A549 (cell line): ENCODE measurements around the gene TMEM95.

Experiments
- EP300 ChIP-seq, 2 experiments: fragments of >200 bp; sonication (Bioruptor Twin); formaldehyde crosslinking; IDR thresholded peaks; 2 replicates in 1 of 2; 3 replicates in 1 of 2; pipeline ENCODE4 v1.6.1; 2016 to 2017
- JUNB ChIP-seq: fragments of >200 bp; sonication (Bioruptor Twin); formaldehyde crosslinking; IDR thresholded peaks from 2 replicates; pipeline ENCODE4 v1.6.1; 2016
- MAFK ChIP-seq: fragments of 450-650 bp; IDR thresholded peaks from 2 replicates; pipeline ENCODE4 v1.6.1; 2014; ENCODE audit not compliant: partially characterized antibody
- MAZ ChIP-seq: fragments of 150-350 bp; IDR thresholded peaks from 2 replicates; pipeline ENCODE4 v1.6.1; 2014; ENCODE audit warnings: antibody characterized with exemption, low read depth, low read length, borderline replicate concordance
- PHF8 ChIP-seq: fragments of 200-600 bp; sonication (generic); IDR thresholded peaks from 2 replicates; pipeline ENCODE4 v1.6.1; 2016; ENCODE audit warnings: low read depth, mild to moderate bottlenecking, antibody characterized with exemption, moderate library complexity, borderline replicate concordance
- POLR2A ChIP-seq: IDR thresholded peaks from 2 replicates; pipeline ENCODE4 v1.6.1; 2012; ENCODE audit warnings: mild to moderate bottlenecking, low read length
- RAD21 ChIP-seq, 2 experiments: fragments of >200 bp in 1 of 2; sonication (Bioruptor Twin) in 1 of 2; formaldehyde crosslinking in 1 of 2; IDR thresholded peaks in 1 of 2; conservative IDR thresholded peaks in 1 of 2; 2 replicates in 1 of 2; 3 replicates in 1 of 2; pipeline ENCODE4 v1.6.1; 2012 to 2018; ENCODE audit warnings: inconsistent platforms in 1 of 2
- RCOR1 ChIP-seq: fragments of 150-350 bp; IDR thresholded peaks from 2 replicates; pipeline ENCODE4 v1.6.1; 2014; ENCODE audit warnings: antibody characterized with exemption, low read length, low read depth
- RNF2 ChIP-seq: fragments of 200-600 bp; sonication (generic); IDR thresholded peaks from 2 replicates; pipeline ENCODE4 v1.6.1; 2016; ENCODE audit warnings: low read depth, mild to moderate bottlenecking, antibody characterized with exemption, moderate library complexity, borderline replicate concordance
- SREBF2 ChIP-seq: fragments of 450-650 bp; IDR thresholded peaks from 2 replicates; pipeline ENCODE4 v1.6.1; 2014; ENCODE audit warnings: mild to moderate bottlenecking, moderate library complexity
- TP53 ChIP-seq: fragments of 250-450 bp; sonication (Bioruptor Pico); IDR thresholded peaks from 2 replicates; pipeline ENCODE4 v1.5.0; 2021; ENCODE audit warnings: mild to moderate bottlenecking, moderate library complexity
- TF ChIP-seq, protein P1 (sequence below): fragments of >200 bp; sonication (Bioruptor Twin); formaldehyde crosslinking; IDR thresholded peaks from 3 replicates; pipeline ENCODE4 v1.5.1; 2016
- TF ChIP-seq, protein P2 (sequence below): fragments of 150-350 bp; IDR thresholded peaks from 2 replicates; pipeline ENCODE4 v1.6.1; 2014; ENCODE audit warnings: low read depth, mild to moderate bottlenecking, low read length
- TF ChIP-seq, protein P3 (sequence below): fragments of 200-600 bp; sonication (generic); IDR thresholded peaks from 2 replicates; pipeline ENCODE4 v1.6.1; 2016; ENCODE audit warnings: antibody characterized with exemption, mild to moderate bottlenecking, moderate library complexity

DNA sequence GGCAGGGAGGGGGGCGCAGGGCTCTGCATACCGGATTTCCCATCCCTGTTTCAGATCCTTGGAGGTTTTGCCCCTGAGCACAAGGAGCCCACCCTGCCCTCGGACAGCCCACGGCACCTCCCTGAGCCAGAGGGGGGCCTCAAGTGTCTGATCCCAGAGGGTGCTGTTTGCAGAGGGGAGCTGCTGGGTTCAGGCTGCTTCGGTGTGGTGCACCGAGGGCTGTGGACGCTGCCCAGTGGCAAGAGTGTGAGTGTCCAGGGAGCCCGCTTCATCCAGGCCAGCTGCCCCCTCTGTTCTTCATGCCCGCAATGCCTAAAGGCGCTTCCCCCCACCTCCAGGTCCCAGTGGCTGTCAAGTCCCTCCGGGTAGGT lies 28.4 kb downstream of the TMEM95 start:
- TF ChIP-seq, protein P1, sequence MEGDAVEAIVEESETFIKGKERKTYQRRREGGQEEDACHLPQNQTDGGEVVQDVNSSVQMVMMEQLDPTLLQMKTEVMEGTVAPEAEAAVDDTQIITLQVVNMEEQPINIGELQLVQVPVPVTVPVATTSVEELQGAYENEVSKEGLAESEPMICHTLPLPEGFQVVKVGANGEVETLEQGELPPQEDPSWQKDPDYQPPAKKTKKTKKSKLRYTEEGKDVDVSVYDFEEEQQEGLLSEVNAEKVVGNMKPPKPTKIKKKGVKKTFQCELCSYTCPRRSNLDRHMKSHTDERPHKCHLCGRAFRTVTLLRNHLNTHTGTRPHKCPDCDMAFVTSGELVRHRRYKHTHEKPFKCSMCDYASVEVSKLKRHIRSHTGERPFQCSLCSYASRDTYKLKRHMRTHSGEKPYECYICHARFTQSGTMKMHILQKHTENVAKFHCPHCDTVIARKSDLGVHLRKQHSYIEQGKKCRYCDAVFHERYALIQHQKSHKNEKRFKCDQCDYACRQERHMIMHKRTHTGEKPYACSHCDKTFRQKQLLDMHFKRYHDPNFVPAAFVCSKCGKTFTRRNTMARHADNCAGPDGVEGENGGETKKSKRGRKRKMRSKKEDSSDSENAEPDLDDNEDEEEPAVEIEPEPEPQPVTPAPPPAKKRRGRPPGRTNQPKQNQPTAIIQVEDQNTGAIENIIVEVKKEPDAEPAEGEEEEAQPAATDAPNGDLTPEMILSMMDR = no peak
- TF ChIP-seq JUNB = no peak
- TF ChIP-seq, protein P2, sequence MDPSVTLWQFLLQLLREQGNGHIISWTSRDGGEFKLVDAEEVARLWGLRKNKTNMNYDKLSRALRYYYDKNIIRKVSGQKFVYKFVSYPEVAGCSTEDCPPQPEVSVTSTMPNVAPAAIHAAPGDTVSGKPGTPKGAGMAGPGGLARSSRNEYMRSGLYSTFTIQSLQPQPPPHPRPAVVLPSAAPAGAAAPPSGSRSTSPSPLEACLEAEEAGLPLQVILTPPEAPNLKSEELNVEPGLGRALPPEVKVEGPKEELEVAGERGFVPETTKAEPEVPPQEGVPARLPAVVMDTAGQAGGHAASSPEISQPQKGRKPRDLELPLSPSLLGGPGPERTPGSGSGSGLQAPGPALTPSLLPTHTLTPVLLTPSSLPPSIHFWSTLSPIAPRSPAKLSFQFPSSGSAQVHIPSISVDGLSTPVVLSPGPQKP = no peak
- no peak for TF ChIP-seq EP300 (IDR thresholded peaks at IDR 0.05)
- TF ChIP-seq RNF2 = no peak
- no peak for TF ChIP-seq SREBF2
- TF ChIP-seq POLR2A = no peak
- TF ChIP-seq PHF8 = no peak
- no peak for TF ChIP-seq RAD21 (conservative IDR thresholded peaks at IDR 0.05 in 1 of 2, IDR thresholded peaks at IDR 0.05 in 1 of 2)
- no peak for TF ChIP-seq MAFK
- TF ChIP-seq TP53 (CRISPR knock-in tag) = no peak
- no peak for TF ChIP-seq MAZ
- TF ChIP-seq, protein P3, sequence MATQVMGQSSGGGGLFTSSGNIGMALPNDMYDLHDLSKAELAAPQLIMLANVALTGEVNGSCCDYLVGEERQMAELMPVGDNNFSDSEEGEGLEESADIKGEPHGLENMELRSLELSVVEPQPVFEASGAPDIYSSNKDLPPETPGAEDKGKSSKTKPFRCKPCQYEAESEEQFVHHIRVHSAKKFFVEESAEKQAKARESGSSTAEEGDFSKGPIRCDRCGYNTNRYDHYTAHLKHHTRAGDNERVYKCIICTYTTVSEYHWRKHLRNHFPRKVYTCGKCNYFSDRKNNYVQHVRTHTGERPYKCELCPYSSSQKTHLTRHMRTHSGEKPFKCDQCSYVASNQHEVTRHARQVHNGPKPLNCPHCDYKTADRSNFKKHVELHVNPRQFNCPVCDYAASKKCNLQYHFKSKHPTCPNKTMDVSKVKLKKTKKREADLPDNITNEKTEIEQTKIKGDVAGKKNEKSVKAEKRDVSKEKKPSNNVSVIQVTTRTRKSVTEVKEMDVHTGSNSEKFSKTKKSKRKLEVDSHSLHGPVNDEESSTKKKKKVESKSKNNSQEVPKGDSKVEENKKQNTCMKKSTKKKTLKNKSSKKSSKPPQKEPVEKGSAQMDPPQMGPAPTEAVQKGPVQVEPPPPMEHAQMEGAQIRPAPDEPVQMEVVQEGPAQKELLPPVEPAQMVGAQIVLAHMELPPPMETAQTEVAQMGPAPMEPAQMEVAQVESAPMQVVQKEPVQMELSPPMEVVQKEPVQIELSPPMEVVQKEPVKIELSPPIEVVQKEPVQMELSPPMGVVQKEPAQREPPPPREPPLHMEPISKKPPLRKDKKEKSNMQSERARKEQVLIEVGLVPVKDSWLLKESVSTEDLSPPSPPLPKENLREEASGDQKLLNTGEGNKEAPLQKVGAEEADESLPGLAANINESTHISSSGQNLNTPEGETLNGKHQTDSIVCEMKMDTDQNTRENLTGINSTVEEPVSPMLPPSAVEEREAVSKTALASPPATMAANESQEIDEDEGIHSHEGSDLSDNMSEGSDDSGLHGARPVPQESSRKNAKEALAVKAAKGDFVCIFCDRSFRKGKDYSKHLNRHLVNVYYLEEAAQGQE = no peak
- no peak for TF ChIP-seq RCOR1
